KMS-11 (cell line): ENCODE measurements around the gene AKAP13.

Experiments
- H2AFZ ChIP-seq: fragments of 200-600 bp; sonication (generic); 2 replicates; pipeline ENCODE4 v1.6.1; 2016; ENCODE audit warnings: antibody characterized with exemption, mixed run types, low read depth
- H3K27ac ChIP-seq: fragments of 200-600 bp; sonication (generic); 2 replicates; pipeline ENCODE4 v1.6.1; 2016; ENCODE audit warnings: mild to moderate bottlenecking, mixed run types
- H3K27me3 ChIP-seq: fragments of 200-600 bp; sonication (generic); 2 replicates; pipeline ENCODE4 v1.6.1; 2017; ENCODE audit warnings: mild to moderate bottlenecking, low read depth, mixed run types, moderate library complexity; ENCODE audit not compliant: insufficient read depth
- H3K36me3 ChIP-seq: fragments of 200-600 bp; sonication (generic); 2 replicates; pipeline ENCODE4 v1.6.1; 2017; ENCODE audit warnings: mild to moderate bottlenecking, mixed run types; ENCODE audit not compliant: insufficient read depth
- H3K4me1 ChIP-seq: fragments of 200-600 bp; sonication (generic); 2 replicates; pipeline ENCODE4 v1.6.1; 2016; ENCODE audit warnings: mild to moderate bottlenecking, low read depth, mixed run types; ENCODE audit not compliant: poor library complexity, severe bottlenecking
- H3K4me2 ChIP-seq: fragments of 200-600 bp; sonication (generic); 2 replicates; pipeline ENCODE4 v1.7.0; 2016; ENCODE audit warnings: mild to moderate bottlenecking, mixed run types
- H3K4me3 ChIP-seq: fragments of 200-600 bp; sonication (generic); IDR thresholded peaks from 2 replicates; pipeline ENCODE4 v1.6.1; 2017; ENCODE audit warnings: low read depth, low read length, mixed read lengths; ENCODE audit not compliant: insufficient read depth
- H3K79me2 ChIP-seq: fragments of 200-600 bp; sonication (generic); 2 replicates; pipeline ENCODE4 v1.6.1; 2016; ENCODE audit warnings: low read depth, mixed run types; ENCODE audit not compliant: insufficient read depth
- H3K9ac ChIP-seq: fragments of 200-600 bp; sonication (generic); 2 replicates; pipeline ENCODE4 v1.6.1; 2016; ENCODE audit warnings: mild to moderate bottlenecking, mixed run types
- H4K20me1 ChIP-seq: fragments of 200-600 bp; sonication (generic); 2 replicates; pipeline ENCODE4 v1.6.1; 2016; ENCODE audit warnings: mild to moderate bottlenecking, mixed run types; ENCODE audit not compliant: insufficient read depth
- TF ChIP-seq, protein P1 (sequence below): fragments of 200-600 bp; sonication (generic); conservative IDR thresholded peaks from 2 replicates; pipeline ENCODE4 v1.6.1; 2017; ENCODE audit warnings: low read depth, mild to moderate bottlenecking, antibody characterized with exemption, low read length, moderate library complexity, mixed read lengths

AKAP13 gene

GRCh38 chr15:85777250-85778106, 397.1 kb downstream of the AKAP13 start:
- TF ChIP-seq, protein P1, sequence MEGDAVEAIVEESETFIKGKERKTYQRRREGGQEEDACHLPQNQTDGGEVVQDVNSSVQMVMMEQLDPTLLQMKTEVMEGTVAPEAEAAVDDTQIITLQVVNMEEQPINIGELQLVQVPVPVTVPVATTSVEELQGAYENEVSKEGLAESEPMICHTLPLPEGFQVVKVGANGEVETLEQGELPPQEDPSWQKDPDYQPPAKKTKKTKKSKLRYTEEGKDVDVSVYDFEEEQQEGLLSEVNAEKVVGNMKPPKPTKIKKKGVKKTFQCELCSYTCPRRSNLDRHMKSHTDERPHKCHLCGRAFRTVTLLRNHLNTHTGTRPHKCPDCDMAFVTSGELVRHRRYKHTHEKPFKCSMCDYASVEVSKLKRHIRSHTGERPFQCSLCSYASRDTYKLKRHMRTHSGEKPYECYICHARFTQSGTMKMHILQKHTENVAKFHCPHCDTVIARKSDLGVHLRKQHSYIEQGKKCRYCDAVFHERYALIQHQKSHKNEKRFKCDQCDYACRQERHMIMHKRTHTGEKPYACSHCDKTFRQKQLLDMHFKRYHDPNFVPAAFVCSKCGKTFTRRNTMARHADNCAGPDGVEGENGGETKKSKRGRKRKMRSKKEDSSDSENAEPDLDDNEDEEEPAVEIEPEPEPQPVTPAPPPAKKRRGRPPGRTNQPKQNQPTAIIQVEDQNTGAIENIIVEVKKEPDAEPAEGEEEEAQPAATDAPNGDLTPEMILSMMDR = no peak
- H4K20me1 ChIP-seq = no peaks in the 10 kb centered on the region
- no peaks in the 10 kb centered on the region for H3K79me2 ChIP-seq
- H3K9ac ChIP-seq = no peak overlapping the region
- no peak overlapping the region for H3K4me2 ChIP-seq
- no peak overlapping the region for H3K27ac ChIP-seq
- H3K4me1 ChIP-seq = no peaks in the 10 kb centered on the region
- no peak overlapping the region for H2AFZ ChIP-seq
- no peaks in the 10 kb centered on the region for H3K36me3 ChIP-seq
- no peak overlapping the region for H3K4me3 ChIP-seq
- no peaks in the 10 kb centered on the region for H3K27me3 ChIP-seq

DNA sequence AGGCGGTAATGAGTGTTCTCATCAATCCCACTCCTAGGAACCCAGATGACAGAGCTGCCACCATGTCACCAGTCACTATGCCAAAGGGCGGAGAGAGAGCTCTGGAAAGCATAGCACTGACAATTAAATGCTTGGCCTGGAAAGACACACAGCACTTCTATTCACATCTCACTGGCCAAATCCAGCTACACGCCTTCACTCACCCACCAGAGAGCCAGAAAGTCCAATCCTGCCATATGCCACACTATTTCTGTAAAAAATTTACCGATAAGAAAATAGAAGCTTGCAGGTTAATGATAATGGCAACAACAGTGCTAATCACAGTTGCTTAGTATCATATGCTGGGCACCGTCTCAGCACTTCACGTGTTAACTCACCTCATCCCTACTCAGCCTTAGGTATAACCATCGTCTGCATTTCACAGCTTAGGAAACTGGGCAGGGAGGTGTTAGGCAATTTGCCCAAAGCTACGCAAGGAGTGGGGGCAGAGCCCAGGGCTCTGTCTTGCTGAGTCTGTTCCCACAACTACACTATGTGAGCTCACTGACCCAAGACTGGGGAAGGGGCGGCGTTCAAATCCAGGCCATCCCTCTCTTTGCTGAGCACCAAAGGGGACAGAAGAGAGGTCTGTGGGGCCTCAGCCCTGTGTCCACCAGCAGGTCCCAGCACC, 397.8 kb downstream of the AKAP13 start:
- Histone ChIP-seq H3K36me3 (no peaks in the 10 kb centered on the region), H4K20me1 (no peaks in the 10 kb centered on the region), H3K4me1 (no peaks in the 10 kb centered on the region), H3K27me3 (no peaks in the 10 kb centered on the region), H2AFZ (no peak overlapping the region), H3K27ac (no peak overlapping the region), H3K9ac (no peak overlapping the region), H3K4me2 (no peak overlapping the region), H3K79me2 (no peaks in the 10 kb centered on the region), H3K4me3 (no peak overlapping the region)
- TF ChIP-seq, protein P1 = no peak

GRCh38 chr15:85779249-85779648, 398.8 kb downstream of the AKAP13 start:
- Histone ChIP-seq H4K20me1 (no peaks in the 10 kb centered on the region), H3K4me2 (no peak overlapping the region)

GRCh38 chr15:85780225-85780985, 400.0 kb downstream of the AKAP13 start:
- Histone ChIP-seq H3K79me2 (no peaks in the 10 kb centered on the region), H3K36me3 (no peaks in the 10 kb centered on the region), H3K9ac (no peak overlapping the region), H2AFZ (no peak overlapping the region), H3K4me3 (no peak overlapping the region), H4K20me1 (no peaks in the 10 kb centered on the region), H3K4me1 (peaks cover 3% of the 10 kb centered on the region), H3K4me2 (no peak overlapping the region), H3K27me3 (no peaks in the 10 kb centered on the region), H3K27ac (no peak overlapping the region)
- TF ChIP-seq, protein P1 = no peak

More at GRCh38 chr15:85779249-85779648, 398.8 kb downstream of the AKAP13 start:
- Histone ChIP-seq H3K27ac (no peak overlapping the region), H3K27me3 (no peaks in the 10 kb centered on the region), H3K4me3 (no peak overlapping the region), H3K4me1 (no peaks in the 10 kb centered on the region), H3K9ac (no peak overlapping the region), H3K36me3 (no peaks in the 10 kb centered on the region), H2AFZ (no peak overlapping the region), H3K79me2 (no peaks in the 10 kb centered on the region)
- TF ChIP-seq, protein P1 = no peak
